MM.1S (cell line): ENCODE measurements around the gene WNT5A.

Experiments used
- DNase-seq: peaks from one replicate; pipeline ENCODE4 v3.0.0-alpha.2; 2015
- H2AFZ ChIP-seq: fragments of 300-600 bp; sonication (generic); 2 replicates; pipeline ENCODE4 v1.6.0; 2016; ENCODE audit warnings: antibody characterized with exemption, low read length
- H3F3A ChIP-seq: fragments of 300-600 bp; sonication (generic); 2 replicates; pipeline ENCODE4 v1.6.1; 2016; ENCODE audit warnings: mild to moderate bottlenecking, antibody characterized with exemption, low read length, moderate library complexity, mixed read lengths; ENCODE audit not compliant: insufficient read depth
- H3K27ac ChIP-seq: fragments of 300-600 bp; sonication (generic); 2 replicates; pipeline ENCODE4 v1.5.1; 2016; ENCODE audit warnings: mild to moderate bottlenecking, low read length
- H3K27me3 ChIP-seq: fragments of 300-600 bp; sonication (generic); replicated peaks from 2 replicates; pipeline ENCODE4 v1.6.0; 2016; ENCODE audit warnings: low read length; ENCODE audit not compliant: insufficient read depth
- H3K36me3 ChIP-seq: fragments of 300-600 bp; sonication (generic); replicated peaks from 2 replicates; pipeline ENCODE4 v1.6.1; 2016; ENCODE audit warnings: mild to moderate bottlenecking, low read length, mixed read lengths; ENCODE audit not compliant: insufficient read depth
- H3K4me1 ChIP-seq: fragments of 300-600 bp; sonication (generic); 2 replicates; pipeline ENCODE4 v1.6.1; 2016; ENCODE audit warnings: low read length, mixed read lengths
- H3K4me2 ChIP-seq: fragments of 300-600 bp; sonication (generic); 2 replicates; pipeline ENCODE4 v1.6.0; 2016; ENCODE audit warnings: low read depth, low read length
- H3K4me3 ChIP-seq: fragments of 300-600 bp; sonication (generic); 2 replicates; pipeline ENCODE4 v1.5.1; 2016; ENCODE audit warnings: low read length, mixed read lengths
- H3K79me2 ChIP-seq: fragments of 300-600 bp; sonication (generic); 2 replicates; pipeline ENCODE4 v1.6.1; 2016; ENCODE audit warnings: mixed run types, low read length, mixed read lengths
- H3K9ac ChIP-seq: fragments of 300-600 bp; sonication (generic); 2 replicates; pipeline ENCODE4 v1.6.1; 2016; ENCODE audit warnings: low read length, mixed read lengths
- H3K9me2 ChIP-seq: fragments of 300-600 bp; sonication (generic); replicated peaks from 2 replicates; pipeline ENCODE4 v1.6.1; 2016; ENCODE audit warnings: mild to moderate bottlenecking, low read length, mixed read lengths; ENCODE audit not compliant: insufficient read depth
- H3K9me3 ChIP-seq: fragments of 300-600 bp; sonication (generic); replicated peaks from 2 replicates; pipeline ENCODE4 v1.6.1; 2016; ENCODE audit warnings: mild to moderate bottlenecking, low read length, mixed read lengths; ENCODE audit not compliant: insufficient read depth
- H4K20me1 ChIP-seq: fragments of 300-600 bp; sonication (generic); 2 replicates; pipeline ENCODE4 v1.6.1; 2016; ENCODE audit warnings: mild to moderate bottlenecking, low read length, moderate library complexity, mixed read lengths; ENCODE audit not compliant: insufficient read depth
- CTCF ChIP-seq: fragments of 300-600 bp; sonication (generic); IDR thresholded peaks from 2 replicates; pipeline ENCODE4 v1.5.1; 2016; ENCODE audit warnings: antibody characterized with exemption, low read length, mixed read lengths
- EZH2 ChIP-seq: fragments of 300-600 bp; sonication (generic); optimal IDR thresholded peaks from 2 replicates; pipeline ENCODE3; 2017; ENCODE audit warnings: low read depth, mild to moderate bottlenecking, antibody characterized with exemption, low read length, mixed read lengths
- EZH2phosphoT487 ChIP-seq: fragments of 300-600 bp; sonication (generic); IDR thresholded peaks from 2 replicates; pipeline ENCODE4 v1.6.1; 2018; ENCODE audit warnings: antibody characterized with exemption, low read length

Gene WNT5A

DNA sequence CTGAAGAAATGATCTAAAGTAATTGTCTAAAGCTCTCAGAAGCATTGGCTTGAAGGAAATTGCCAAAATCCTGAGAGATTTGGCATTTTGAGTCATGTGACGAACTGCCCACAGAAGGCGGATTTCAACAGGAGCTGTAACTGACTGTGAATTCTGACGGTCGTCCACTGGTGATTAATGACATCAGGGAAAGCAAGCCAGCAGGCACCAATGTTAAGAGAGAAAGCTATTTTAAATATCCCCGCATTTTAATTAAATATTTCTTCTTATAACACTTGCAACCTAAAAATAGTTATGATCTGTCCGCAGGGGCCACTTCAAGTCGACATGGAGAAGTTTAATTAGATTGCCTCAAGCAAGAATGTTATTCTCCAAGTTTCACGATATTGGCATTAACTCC is 51.6 kb downstream of the WNT5A start:
- no peaks in the 10 kb centered on the region for H3K4me1 ChIP-seq
- TF ChIP-seq EZH2phosphoT487 (no peak), CTCF (no peak), EZH2 (no peak)
- H3K36me3 ChIP-seq = no peaks in the 10 kb centered on the region
- H3K4me2 ChIP-seq = no peak overlapping the region
- DNase-seq = peak; percentile 4
- H3K27me3 ChIP-seq = no peaks in the 10 kb centered on the region
- H3K9me3 ChIP-seq = no peaks in the 10 kb centered on the region
- no peaks in the 10 kb centered on the region for H3K9me2 ChIP-seq
- H3F3A ChIP-seq = no peaks in the 10 kb centered on the region
- H4K20me1 ChIP-seq = no peaks in the 10 kb centered on the region
- H3K27ac ChIP-seq = no peak overlapping the region
- no peak overlapping the region for H3K4me3 ChIP-seq
- H2AFZ ChIP-seq = no peak overlapping the region
- H3K79me2 ChIP-seq = no peaks in the 10 kb centered on the region
- H3K9ac ChIP-seq = no peak overlapping the region

- Histone ChIP-seq H3K4me3 (no peak overlapping the region), H3K9ac (no peak overlapping the region), H3K79me2 (no peaks in the 10 kb centered on the region), H3K9me3 (no peaks in the 10 kb centered on the region), H4K20me1 (no peaks in the 10 kb centered on the region), H3K27me3 (no peaks in the 10 kb centered on the region), H2AFZ (no peak overlapping the region), H3K27ac (no peak overlapping the region), H3K4me1 (no peaks in the 10 kb centered on the region), H3F3A (no peaks in the 10 kb centered on the region), H3K4me2 (no peak overlapping the region), H3K9me2 (no peaks in the 10 kb centered on the region), H3K36me3 (no peaks in the 10 kb centered on the region)
- DNase-seq = peak; percentile 60
- peak; percentile 79 for TF ChIP-seq CTCF
- TF ChIP-seq EZH2 = no peak
Observed at GRCh38 chr3:55434789-55435188, 52.3 kb downstream of the WNT5A start.

- Histone ChIP-seq H3K4me1 (no peaks in the 10 kb centered on the region), H4K20me1 (no peaks in the 10 kb centered on the region), H3K27me3 (no peaks in the 10 kb centered on the region), H2AFZ (no peak overlapping the region), H3K9ac (no peak overlapping the region), H3K36me3 (no peaks in the 10 kb centered on the region), H3K4me2 (no peak overlapping the region), H3K9me3 (no peaks in the 10 kb centered on the region), H3K27ac (no peak overlapping the region), H3K4me3 (no peak overlapping the region), H3K79me2 (no peaks in the 10 kb centered on the region), H3K9me2 (no peaks in the 10 kb centered on the region), H3F3A (no peaks in the 10 kb centered on the region)
- TF ChIP-seq EZH2 (no peak), CTCF (no peak), EZH2phosphoT487 (no peak)
- no peak for DNase-seq
Observed at GRCh38 chr3:55431041-55431440, 56.1 kb downstream of the WNT5A start.
